ENCODE measurements around the gene PGLYRP2. TPM values are rescaled to one million over a fixed set of nuclear protein-coding genes. Genes with fewer than 3 reads are reported as not detected.

Gene PGLYRP2
- total and polyA plus RNA-seq, 4 donors: not detected

DNA sequence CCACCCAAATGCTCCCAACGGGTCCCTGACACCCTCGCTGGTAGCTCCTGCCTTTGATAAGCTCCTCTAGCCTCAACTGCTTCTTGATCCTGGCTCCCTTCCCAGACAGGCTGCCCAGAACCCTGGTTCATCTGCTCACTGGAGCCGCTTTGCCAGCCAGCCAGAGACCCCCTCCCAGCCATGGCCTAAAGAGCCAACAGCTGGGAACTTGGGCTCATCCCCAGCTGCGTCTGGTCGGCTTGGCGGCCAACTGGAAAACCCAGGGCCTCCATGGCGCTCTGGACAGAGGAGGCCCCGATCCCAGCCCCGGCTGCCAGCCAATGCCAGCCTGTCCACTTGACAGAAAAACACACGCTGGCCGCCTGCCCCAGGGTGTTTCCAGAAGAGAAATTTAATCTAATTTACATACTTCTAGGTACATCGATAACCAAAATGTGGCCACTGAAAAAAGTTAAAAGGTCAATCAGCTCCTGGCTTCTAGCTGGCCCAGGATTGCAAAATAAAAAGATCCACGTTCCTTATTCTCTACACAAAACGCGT lies 57.5 kb downstream of the PGLYRP2 start:
- Histone ChIP-seq H3K4me1 (ENCODE audit: control insufficient read depth in 1 of 2, insufficient read depth in 2 of 2, low read length in 2 of 2) (no peaks in the 10 kb centered on the region), H3K4me3 (ENCODE audit: low read length in 2 of 2) (no peak overlapping the region), H3K27ac (ENCODE audit: low read depth in 1 of 2, low read length in 2 of 2) (peak overlapping the region in 1 of 2 donors; percentile 46), H3K27me3 (ENCODE audit: control insufficient read depth in 1 of 2, insufficient read depth in 2 of 2, low read length in 1 of 2) (no peaks in the 10 kb centered on the region), H3K9me3 (ENCODE audit: control insufficient read depth, low read length) (no peaks in the 10 kb centered on the region), H3K36me3 (ENCODE audit: control insufficient read depth in 1 of 2, insufficient read depth in 2 of 2, low read length in 1 of 2) (peaks cover 0 to 7% of the 10 kb centered on the region in 2 donors)
- intact Hi-C loops (cut with DNase I): loop anchor here in 1 of 2 donors (10.0 kb wide), 1 partner anchor 133 kb away; no protein-coding TSS in a partner anchor
- ATAC-seq (ENCODE audit: low FRiP score): no peak
- no peak for DNase-seq
- 9 to 17% methylated on average over 15 of the region's 15 CpGs for WGBS, 2 donors

DNA sequence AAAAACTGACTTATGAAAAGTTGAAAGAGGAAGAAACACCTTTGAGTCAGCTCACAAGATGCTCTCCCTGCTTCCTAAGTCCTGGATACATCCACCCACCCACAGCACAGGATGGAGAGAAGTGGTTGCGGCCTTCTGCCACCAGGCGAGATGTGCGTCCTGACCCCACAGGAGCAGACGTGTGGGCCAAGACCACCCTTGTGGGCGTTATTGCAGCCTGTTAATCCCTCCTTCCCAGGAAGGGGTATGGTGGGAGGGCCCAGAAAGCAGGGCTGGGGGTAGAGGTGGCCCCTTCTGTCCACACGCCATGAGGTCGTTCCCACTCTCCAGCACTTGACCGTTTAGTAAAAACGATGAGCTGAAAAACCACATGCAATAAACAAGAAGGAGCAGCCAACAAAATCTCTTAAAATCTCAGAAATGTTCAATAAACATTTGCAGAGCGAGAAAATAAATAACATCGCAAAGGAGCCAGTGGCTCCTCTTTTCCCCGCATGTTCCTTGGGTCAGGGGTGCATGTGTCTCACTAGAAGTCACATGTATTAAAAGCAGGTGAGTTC lies 58.1 kb downstream of the PGLYRP2 start:
- no peaks in the 10 kb centered on the region for H3K27me3 ChIP-seq (ENCODE audit: control insufficient read depth in 1 of 2, insufficient read depth in 2 of 2, low read length in 1 of 2)
- ATAC-seq (ENCODE audit: low FRiP score) (no peak), DNase-seq (no peak)
- WGBS, 2 donors: 48 to 51% methylated on average over 12 of the region's 12 CpGs
- no peaks in the 10 kb centered on the region for H3K9me3 ChIP-seq (ENCODE audit: control insufficient read depth, low read length)
- H3K36me3 ChIP-seq (ENCODE audit: control insufficient read depth in 1 of 2, insufficient read depth in 2 of 2, low read length in 1 of 2): peaks cover 0 to 5% of the 10 kb centered on the region in 2 donors
- no peak overlapping the region for H3K4me3 ChIP-seq (ENCODE audit: low read length in 2 of 2)
- H3K4me1 ChIP-seq (ENCODE audit: control insufficient read depth in 1 of 2, insufficient read depth in 2 of 2, low read length in 2 of 2): no peaks in the 10 kb centered on the region
- no peak overlapping the region for H3K27ac ChIP-seq (ENCODE audit: low read depth in 1 of 2, low read length in 2 of 2)
- intact Hi-C loops (cut with DNase I): loop anchor here in 1 of 2 donors (10.0 kb wide), 1 partner anchor 134 kb away; no protein-coding TSS in a partner anchor

DNA sequence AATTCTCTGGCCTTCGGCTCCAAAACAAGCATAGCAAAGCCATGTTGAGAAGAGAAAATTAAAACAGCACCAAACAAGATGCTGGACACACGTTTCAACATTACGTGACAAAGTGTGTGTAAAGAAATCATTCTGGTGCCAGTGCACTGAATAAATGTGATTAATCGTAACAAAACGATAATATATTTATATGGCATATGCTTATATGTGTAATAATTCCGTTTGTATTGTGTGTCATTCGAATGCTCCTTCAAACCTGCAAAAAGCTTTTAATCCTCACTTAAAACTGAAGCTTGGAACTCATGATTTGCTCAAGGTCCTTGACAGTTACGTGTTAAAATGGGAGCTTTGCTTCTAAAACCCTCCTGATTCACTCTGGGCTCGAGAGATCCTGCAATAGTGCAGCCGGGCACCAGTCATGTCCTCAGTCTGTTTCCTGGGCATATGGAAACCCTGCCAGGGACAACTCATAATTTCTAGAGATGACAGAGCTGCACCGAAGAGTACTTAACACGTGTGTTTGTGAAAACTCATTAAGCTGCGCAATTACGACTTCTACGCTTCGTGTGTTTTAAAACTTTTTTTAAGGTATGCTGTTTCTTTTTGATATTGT lies 59.8 kb downstream of the PGLYRP2 start:
- Histone ChIP-seq H3K36me3 (ENCODE audit: control insufficient read depth in 1 of 2, insufficient read depth in 2 of 2, low read length in 1 of 2) (peaks cover 0 to 2% of the 10 kb centered on the region in 2 donors), H3K4me3 (ENCODE audit: low read length in 2 of 2) (no peak overlapping the region), H3K27me3 (ENCODE audit: control insufficient read depth in 1 of 2, insufficient read depth in 2 of 2, low read length in 1 of 2) (no peaks in the 10 kb centered on the region), H3K4me1 (ENCODE audit: control insufficient read depth in 1 of 2, insufficient read depth in 2 of 2, low read length in 2 of 2) (no peaks in the 10 kb centered on the region), H3K9me3 (ENCODE audit: control insufficient read depth, low read length) (no peaks in the 10 kb centered on the region), H3K27ac (ENCODE audit: low read depth in 1 of 2, low read length in 2 of 2) (no peak overlapping the region)
- no peak for ATAC-seq (ENCODE audit: low FRiP score)
- intact Hi-C loops (cut with DNase I): loop anchor here (1.0 to 10.0 kb wide), 4 partner anchors 33 to 138 kb away; partner anchors contain the start of gene AKAP8 (in 1 of the 2)
- WGBS, 2 donors: 8 to 10% methylated on average over 16 of the region's 16 CpGs
- DNase-seq: no peak

Small RNA genes lying within 50 kb of the gene (microRNA-seq; reads per million reads assigned to microRNA genes)
- gene MIR1470: 0 reads per million in 2 donors

Other genes starting within 250 kb of the PGLYRP2 start
- gene EPHX3, start 247.1 kb downstream of the PGLYRP2 start, total RNA-seq: 1 to 10 TPM in 1 of 2 donors, under 1 TPM in 1; 0.48 to 1.0 TPM
- 1 to 10 TPM in 1 of 2 donors, not detected in 1; 1.0 TPM for gene EPHX3, start 247.1 kb downstream of the PGLYRP2 start, polyA plus RNA-seq
- gene BRD4, start 147.0 kb downstream of the PGLYRP2 start, total RNA-seq: 100 to 1,000 TPM; 123 to 126 TPM
- gene BRD4, start 147.0 kb downstream of the PGLYRP2 start, polyA plus RNA-seq: 10 to 100 TPM; 12.3 to 50.6 TPM
- 10 to 100 TPM; 35.3 to 48.1 TPM for gene AKAP8, start 99.7 kb downstream of the PGLYRP2 start, total RNA-seq
- gene AKAP8, start 99.7 kb downstream of the PGLYRP2 start, polyA plus RNA-seq: 10 to 100 TPM in 1 of 2 donors, 1 to 10 TPM in 1; 7.5 to 22.2 TPM
- 100 to 1,000 TPM in 1 of 2 donors, 10 to 100 TPM in 1; 70.8 to 106 TPM for gene AKAP8L, start 60.5 kb downstream of the PGLYRP2 start, total RNA-seq
- 100 to 1,000 TPM in 1 of 2 donors, 10 to 100 TPM in 1; 34.7 to 243 TPM for gene AKAP8L, start 60.5 kb downstream of the PGLYRP2 start, polyA plus RNA-seq
- gene WIZ, start 29.5 kb downstream of the PGLYRP2 start, total RNA-seq: 10 to 100 TPM; 38.0 to 41.4 TPM
- gene WIZ, start 29.5 kb downstream of the PGLYRP2 start, polyA plus RNA-seq: 10 to 100 TPM in 1 of 2 donors, 1 to 10 TPM in 1; 8.0 to 23.3 TPM
- gene RASAL3, start 15.0 kb downstream of the PGLYRP2 start, total RNA-seq: 10 to 100 TPM in 1 of 2 donors, 1 to 10 TPM in 1; 6.3 to 10.9 TPM
- 1 to 10 TPM in 1 of 2 donors, under 1 TPM in 1; 0.90 to 3.3 TPM for gene RASAL3, start 15.0 kb downstream of the PGLYRP2 start, polyA plus RNA-seq
- gene CYP4F22, start 29.0 kb upstream of the PGLYRP2 start, total RNA-seq: not detected
- gene CYP4F22, start 29.0 kb upstream of the PGLYRP2 start, polyA plus RNA-seq: not detected
- gene CYP4F8, start 135.7 kb upstream of the PGLYRP2 start, total RNA-seq: not detected
- gene CYP4F8, start 135.7 kb upstream of the PGLYRP2 start, polyA plus RNA-seq: not detected
- under 1 TPM; 0.71 to 0.90 TPM for gene CYP4F3, start 161.4 kb upstream of the PGLYRP2 start, total RNA-seq
- not detected for gene CYP4F3, start 161.4 kb upstream of the PGLYRP2 start, polyA plus RNA-seq
- 10 to 100 TPM in 1 of 2 donors, 1 to 10 TPM in 1; 3.1 to 14.1 TPM for gene CYP4F12, start 193.6 kb upstream of the PGLYRP2 start, total RNA-seq
- gene CYP4F12, start 193.6 kb upstream of the PGLYRP2 start, polyA plus RNA-seq: 1 to 10 TPM in 1 of 2 donors, under 1 TPM in 1; 0.43 to 7.0 TPM
- not detected for gene OR10H2, start 248.5 kb upstream of the PGLYRP2 start, total RNA-seq
- not detected for gene OR10H2, start 248.5 kb upstream of the PGLYRP2 start, polyA plus RNA-seq

Measured in aorta (tissue), 5 donors.